Type B pancreatic cell (in vitro differentiated cells): Measurements from ENCODE around the gene ZNF106. TPM values are rescaled to one million over a fixed set of nuclear protein-coding genes. Genes with fewer than 3 reads are reported as not detected.

ENCODE experiments used
- DNase-seq: peaks from one replicate; pipeline ENCODE4 v3.0.0; 2021; ENCODE audit warnings: mixed read lengths; ENCODE audit not compliant: unreplicated experiment; ENCODE audit errors: extremely low spot score
- H3K27ac Mint-ChIP-seq: 2 replicates; pipeline ENCODE4 v1.8.0; 2021; ENCODE audit warnings: mild to moderate bottlenecking, mixed read lengths
- H3K27me3 Mint-ChIP-seq: 2 replicates; pipeline ENCODE4 v1.8.0; 2021; ENCODE audit warnings: mixed read lengths
- H3K36me3 Mint-ChIP-seq: 2 replicates; pipeline ENCODE4 v1.8.0; 2021; ENCODE audit warnings: mixed read lengths
- H3K4me1 Mint-ChIP-seq: one replicate; pipeline ENCODE4 v1.8.0; 2021; ENCODE audit warnings: mixed read lengths; ENCODE audit not compliant: unreplicated experiment
- H3K4me3 Mint-ChIP-seq: 2 replicates; pipeline ENCODE4 v1.8.0; 2021; ENCODE audit warnings: mild to moderate bottlenecking, mixed read lengths
- H3K9me3 Mint-ChIP-seq: 2 replicates; pipeline ENCODE4 v1.8.0; 2021; ENCODE audit warnings: mixed read lengths
- total RNA-seq: library from RNA; stranded (reverse); gene quantifications from 2 replicates; pipeline ENCODE4 v1.2.1, GENCODE V29; 2021; ENCODE audit warnings: low replicate concordance
- TF ChIP-seq, protein P1 (sequence below): fragments of 200-600 bp; sonication (generic); conservative IDR thresholded peaks from 2 replicates; pipeline ENCODE4 v1.5.0; 2021; ENCODE audit warnings: antibody characterized with exemption, mild to moderate bottlenecking

Gene ZNF106
- total RNA-seq, 1 donor from 2014 or later = 52.4 TPM

DNA sequence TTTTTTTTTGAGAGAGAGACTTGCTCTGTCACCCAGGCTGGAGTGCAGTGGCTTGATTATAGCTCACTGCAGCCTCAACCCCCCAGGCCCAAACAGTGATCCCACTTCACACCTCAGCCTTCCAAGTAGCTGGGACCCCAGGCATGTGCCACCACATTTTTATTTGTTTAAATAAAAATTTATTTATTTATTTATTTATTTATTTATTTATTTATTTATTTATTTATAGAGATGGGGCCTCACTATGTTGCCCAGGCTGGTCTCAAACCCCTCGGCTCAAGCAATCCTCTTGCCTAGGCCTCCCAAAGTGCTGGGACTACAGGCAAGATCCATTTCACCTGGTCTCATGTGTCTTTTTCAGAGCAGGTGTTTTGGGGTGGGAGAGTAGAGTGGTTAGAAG lies 116.1 kb downstream of the ZNF106 start:
- TF ChIP-seq, protein P1, sequence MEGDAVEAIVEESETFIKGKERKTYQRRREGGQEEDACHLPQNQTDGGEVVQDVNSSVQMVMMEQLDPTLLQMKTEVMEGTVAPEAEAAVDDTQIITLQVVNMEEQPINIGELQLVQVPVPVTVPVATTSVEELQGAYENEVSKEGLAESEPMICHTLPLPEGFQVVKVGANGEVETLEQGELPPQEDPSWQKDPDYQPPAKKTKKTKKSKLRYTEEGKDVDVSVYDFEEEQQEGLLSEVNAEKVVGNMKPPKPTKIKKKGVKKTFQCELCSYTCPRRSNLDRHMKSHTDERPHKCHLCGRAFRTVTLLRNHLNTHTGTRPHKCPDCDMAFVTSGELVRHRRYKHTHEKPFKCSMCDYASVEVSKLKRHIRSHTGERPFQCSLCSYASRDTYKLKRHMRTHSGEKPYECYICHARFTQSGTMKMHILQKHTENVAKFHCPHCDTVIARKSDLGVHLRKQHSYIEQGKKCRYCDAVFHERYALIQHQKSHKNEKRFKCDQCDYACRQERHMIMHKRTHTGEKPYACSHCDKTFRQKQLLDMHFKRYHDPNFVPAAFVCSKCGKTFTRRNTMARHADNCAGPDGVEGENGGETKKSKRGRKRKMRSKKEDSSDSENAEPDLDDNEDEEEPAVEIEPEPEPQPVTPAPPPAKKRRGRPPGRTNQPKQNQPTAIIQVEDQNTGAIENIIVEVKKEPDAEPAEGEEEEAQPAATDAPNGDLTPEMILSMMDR = no peak
- H3K9me3 Mint-ChIP-seq = no peaks in the 10 kb centered on the region
- no peaks in the 10 kb centered on the region for H3K27me3 Mint-ChIP-seq
- H3K36me3 Mint-ChIP-seq = peaks cover 3% of the 10 kb centered on the region
- no peaks in the 10 kb centered on the region for H3K4me1 Mint-ChIP-seq
- no peak overlapping the region for H3K4me3 Mint-ChIP-seq
- DNase-seq = no peak
- H3K27ac Mint-ChIP-seq = no peak overlapping the region

DNA sequence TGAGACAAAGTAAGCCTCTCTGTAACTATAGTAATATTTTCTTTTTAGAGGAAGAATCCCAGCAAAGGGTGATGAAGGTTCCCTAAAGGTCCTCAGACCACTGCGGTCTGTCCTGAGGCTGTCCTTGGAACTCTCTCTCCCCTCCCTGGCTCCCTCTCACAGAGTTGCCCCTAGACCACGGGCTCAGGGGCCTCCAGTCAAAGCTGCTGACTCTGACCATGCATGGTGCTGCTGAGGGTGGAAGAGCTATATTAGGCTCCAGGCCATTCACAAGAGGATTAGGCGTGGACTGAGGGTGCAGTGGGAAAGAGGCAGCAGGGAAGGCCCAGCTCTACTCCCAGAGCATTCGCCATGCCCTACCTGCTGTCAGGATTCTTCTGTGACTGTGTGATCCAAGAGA lies 117.0 kb downstream of the ZNF106 start:
- no peaks in the 10 kb centered on the region for H3K4me1 Mint-ChIP-seq
- no peak overlapping the region for H3K27ac Mint-ChIP-seq
- no peak overlapping the region for H3K4me3 Mint-ChIP-seq
- DNase-seq = no peak
- no peaks in the 10 kb centered on the region for H3K27me3 Mint-ChIP-seq
- no peaks in the 10 kb centered on the region for H3K9me3 Mint-ChIP-seq
- peaks cover 3% of the 10 kb centered on the region for H3K36me3 Mint-ChIP-seq
- TF ChIP-seq, protein P1 = no peak

DNA sequence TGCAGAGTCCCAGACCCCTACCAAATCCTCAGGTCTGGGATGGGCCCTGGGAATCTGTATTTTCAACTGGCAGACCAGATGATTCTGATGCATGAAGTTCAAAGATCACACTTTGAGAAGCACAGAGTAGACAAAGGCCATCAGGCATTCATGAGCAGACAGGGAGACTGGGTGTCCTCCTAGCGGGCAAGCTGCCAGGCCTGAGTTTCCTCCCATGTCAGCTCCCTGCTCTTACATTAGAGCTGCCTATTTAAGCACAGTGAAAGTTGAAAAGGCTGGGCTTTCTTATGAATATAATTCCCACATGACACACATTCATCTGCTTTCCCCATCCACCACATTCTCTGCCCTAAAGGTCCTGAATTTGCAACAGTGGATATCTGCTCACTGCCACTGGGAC lies 117.7 kb downstream of the ZNF106 start:
- TF ChIP-seq, protein P1 = no peak
- DNase-seq = no peak
- no peaks in the 10 kb centered on the region for H3K4me1 Mint-ChIP-seq
- no peaks in the 10 kb centered on the region for H3K27me3 Mint-ChIP-seq
- peaks cover 3% of the 10 kb centered on the region for H3K36me3 Mint-ChIP-seq
- no peak overlapping the region for H3K4me3 Mint-ChIP-seq
- no peak overlapping the region for H3K27ac Mint-ChIP-seq
- no peaks in the 10 kb centered on the region for H3K9me3 Mint-ChIP-seq

DNA sequence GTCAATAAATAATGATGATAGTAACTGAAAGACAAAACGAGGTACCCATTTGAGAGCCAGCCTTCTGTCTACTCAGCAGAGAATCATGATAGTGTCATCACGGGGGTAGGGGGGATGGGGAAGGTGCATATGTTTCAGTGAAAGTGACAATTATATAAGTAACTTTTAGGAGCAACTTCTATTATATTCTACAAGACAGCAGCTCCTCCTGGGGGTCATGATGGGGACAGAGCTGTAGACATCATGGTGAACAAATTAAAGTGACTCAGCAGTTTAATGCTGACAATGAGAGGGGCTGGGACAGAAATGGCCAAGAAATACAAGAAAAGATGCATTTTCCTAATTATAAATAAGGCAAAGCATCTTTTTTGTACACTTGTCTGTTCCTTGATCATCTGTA lies 119.8 kb downstream of the ZNF106 start:
- no peaks in the 10 kb centered on the region for H3K9me3 Mint-ChIP-seq
- TF ChIP-seq, protein P1 = no peak
- peaks cover 3% of the 10 kb centered on the region for H3K36me3 Mint-ChIP-seq
- H3K27me3 Mint-ChIP-seq = no peaks in the 10 kb centered on the region
- no peak overlapping the region for H3K4me3 Mint-ChIP-seq
- no peak for DNase-seq
- no peaks in the 10 kb centered on the region for H3K4me1 Mint-ChIP-seq
- H3K27ac Mint-ChIP-seq = no peak overlapping the region

DNA sequence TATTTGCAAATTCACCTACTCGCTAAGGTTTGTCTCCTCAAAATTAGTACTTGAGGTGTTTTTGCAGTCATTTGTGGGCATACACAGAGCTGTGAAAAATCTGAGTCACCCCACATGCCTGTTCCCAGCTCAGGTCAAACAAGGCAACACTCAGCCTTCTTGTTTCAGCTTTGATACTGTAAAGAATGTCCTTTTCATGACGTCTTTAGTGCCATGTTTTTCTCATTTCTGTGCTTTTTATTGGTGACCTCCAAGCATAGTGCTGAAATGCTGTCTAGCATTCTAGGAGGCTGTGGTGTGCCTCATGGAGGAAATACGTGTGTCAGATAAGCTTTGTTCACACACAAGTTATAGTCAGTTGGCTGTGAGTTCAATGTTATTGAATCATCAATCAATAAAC lies 122.8 kb downstream of the ZNF106 start:
- no peak for DNase-seq
- H3K27ac Mint-ChIP-seq = no peak overlapping the region
- TF ChIP-seq, protein P1 = no peak
- no peak overlapping the region for H3K4me3 Mint-ChIP-seq
- H3K27me3 Mint-ChIP-seq = no peaks in the 10 kb centered on the region
- H3K4me1 Mint-ChIP-seq = no peaks in the 10 kb centered on the region
- no peaks in the 10 kb centered on the region for H3K9me3 Mint-ChIP-seq
- no peaks in the 10 kb centered on the region for H3K36me3 Mint-ChIP-seq

DNA sequence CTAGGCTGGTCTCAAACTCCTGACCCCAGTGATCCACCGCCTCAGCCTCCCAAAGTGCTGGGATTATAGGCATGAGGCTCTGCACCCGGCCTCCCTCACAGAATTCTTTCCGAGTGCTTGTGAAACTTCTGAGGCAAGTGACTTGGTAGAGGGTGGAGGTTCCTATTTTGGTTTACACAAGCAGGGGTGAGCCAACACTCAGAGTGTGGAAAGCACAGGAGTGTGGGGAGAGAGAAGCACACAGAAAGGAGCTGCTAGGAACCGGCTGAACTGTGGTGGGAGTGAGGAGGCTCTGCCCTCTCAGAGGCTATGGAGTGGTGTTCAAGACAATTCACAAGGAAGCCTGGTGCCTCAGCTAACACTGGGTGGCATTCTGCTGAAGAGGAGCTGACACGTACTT lies 123.9 kb downstream of the ZNF106 start:
- no peak for DNase-seq
- Mint-ChIP-seq H3K4me1 (no peaks in the 10 kb centered on the region), H3K27ac (no peak overlapping the region), H3K9me3 (no peaks in the 10 kb centered on the region), H3K36me3 (no peaks in the 10 kb centered on the region), H3K4me3 (no peak overlapping the region), H3K27me3 (no peaks in the 10 kb centered on the region)
- TF ChIP-seq, protein P1 = no peak
